Astrocyte (in vitro differentiated cells and primary cell): ENCODE measurements around the gene SPG21. TPM values are rescaled to one million over a fixed set of nuclear protein-coding genes. Genes with fewer than 3 reads are reported as not detected.

Source experiments
- DNase-seq: peaks from one replicate; pipeline ENCODE4 v3.0.0-alpha.2; 2010; ENCODE audit warnings: low read depth
- FAIRE-seq: peaks from 2 replicates; lab custom pipeline; 2011; peaks lifted over from hg19 to GRCh38; lab: Jason Lieb, UNC
- H2AFZ ChIP-seq: 2 replicates; pipeline ENCODE4 v1.6.0; 2012; ENCODE audit warnings: low read depth, low read length, inconsistent platforms
- H3K27ac ChIP-seq: 2 replicates; pipeline ENCODE4 v1.5.1; 2011; ENCODE audit warnings: low read depth, low read length, inconsistent platforms
- H3K27me3 ChIP-seq: 2 replicates; pipeline ENCODE4 v1.6.0; 2011; ENCODE audit warnings: low read length, inconsistent platforms; ENCODE audit not compliant: insufficient read depth
- H3K36me3 ChIP-seq: 2 replicates; pipeline ENCODE4 v1.5.1; 2011; ENCODE audit warnings: low read length, inconsistent platforms; ENCODE audit not compliant: insufficient read depth
- H3K4me1 ChIP-seq: 2 replicates; pipeline ENCODE4 v1.5.1; 2011; ENCODE audit warnings: low read length, inconsistent platforms; ENCODE audit not compliant: insufficient read depth
- H3K4me2 ChIP-seq: 2 replicates; pipeline ENCODE4 v1.6.0; 2012; ENCODE audit warnings: low read length, inconsistent platforms
- H3K4me3 ChIP-seq: 2 replicates; pipeline ENCODE4 v1.5.1; 2011; ENCODE audit warnings: low read depth, mild to moderate bottlenecking, low read length, inconsistent platforms; ENCODE audit not compliant: insufficient read depth
- H3K79me2 ChIP-seq: 2 replicates; pipeline ENCODE4 v1.6.0; 2012; ENCODE audit warnings: mild to moderate bottlenecking, low read length, inconsistent platforms; ENCODE audit not compliant: insufficient read depth
- H3K9ac ChIP-seq: 2 replicates; pipeline ENCODE4 v1.6.0; 2012; ENCODE audit warnings: mild to moderate bottlenecking, low read length, inconsistent platforms
- H3K9me3 ChIP-seq: 2 replicates; pipeline ENCODE4 v1.5.1; 2012; ENCODE audit warnings: low read depth, mild to moderate bottlenecking, low read length, inconsistent platforms; ENCODE audit not compliant: insufficient read depth
- H4K20me1 ChIP-seq: 2 replicates; pipeline ENCODE4 v1.6.0; 2012; ENCODE audit warnings: low read length, inconsistent platforms; ENCODE audit not compliant: insufficient read depth
- H3K27ac Mint-ChIP-seq: one replicate; pipeline ENCODE4 v1.8.0; 2021; ENCODE audit warnings: mild to moderate bottlenecking, mixed read lengths; ENCODE audit not compliant: unreplicated experiment
- H3K27me3 Mint-ChIP-seq: one replicate; pipeline ENCODE4 v1.8.0; 2021; ENCODE audit warnings: low read depth, mixed read lengths; ENCODE audit not compliant: unreplicated experiment
- H3K36me3 Mint-ChIP-seq: one replicate; pipeline ENCODE4 v1.8.0; 2021; ENCODE audit warnings: low read depth, mixed read lengths; ENCODE audit not compliant: unreplicated experiment
- H3K4me1 Mint-ChIP-seq: one replicate; pipeline ENCODE4 v1.8.0; 2021; ENCODE audit warnings: low read depth, mixed read lengths; ENCODE audit not compliant: unreplicated experiment
- H3K4me3 Mint-ChIP-seq: one replicate; pipeline ENCODE4 v1.8.0; 2021; ENCODE audit warnings: mild to moderate bottlenecking, moderate library complexity, mixed read lengths; ENCODE audit not compliant: unreplicated experiment
- H3K9me3 Mint-ChIP-seq: one replicate; pipeline ENCODE4 v1.8.0; 2021; ENCODE audit warnings: mild to moderate bottlenecking, mixed read lengths; ENCODE audit not compliant: unreplicated experiment
- EZH2 ChIP-seq: IDR thresholded peaks from 2 replicates; pipeline ENCODE4 v1.6.1; 2012; ENCODE audit warnings: mild to moderate bottlenecking, low read length, inconsistent platforms; ENCODE audit not compliant: insufficient read depth
- total RNA-seq: library from RNA; stranded (reverse); gene quantifications from 2 replicates; pipeline ENCODE4 v1.2.1, GENCODE V29; 2021
- TF ChIP-seq, protein P1 (sequence below): IDR thresholded peaks from 2 replicates; pipeline ENCODE4 v1.5.1; 2011; ENCODE audit warnings: low read depth, mild to moderate bottlenecking, inconsistent platforms, low read length, moderate library complexity; ENCODE audit not compliant: insufficient read depth

The SPG21 gene
- total RNA-seq, 1 donor from 2014 or later, result 60.2 TPM

DNA sequence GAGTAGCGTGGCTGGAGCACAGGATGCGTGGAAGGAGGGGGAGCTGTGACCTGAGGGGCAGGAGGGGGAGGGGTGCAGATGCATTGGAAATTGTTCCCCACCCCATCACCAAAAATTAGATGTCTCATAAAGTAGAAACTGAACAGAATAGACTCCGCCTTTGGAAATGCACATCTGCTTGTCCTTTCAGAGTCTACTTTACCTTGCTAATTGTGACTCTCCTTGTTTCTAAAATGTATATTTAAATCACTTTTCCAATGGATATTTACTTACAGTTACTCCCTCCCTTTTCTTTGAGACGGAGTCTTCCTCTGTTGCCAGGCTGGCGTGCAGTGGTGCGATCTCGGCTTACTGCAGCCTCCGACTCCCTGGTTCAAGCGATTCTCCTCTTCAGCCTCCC is 30.6 kb downstream of the SPG21 start:
- FAIRE-seq (no peak), DNase-seq (no peak)
- H3K79me2 ChIP-seq, result no peaks in the 10 kb centered on the region
- peaks cover 33% of the 10 kb centered on the region for H3K36me3 ChIP-seq
- H3K36me3 Mint-ChIP-seq, result peaks cover 44% of the 10 kb centered on the region
- H3K4me2 ChIP-seq, result no peak overlapping the region
- no peaks in the 10 kb centered on the region for H3K4me1 ChIP-seq
- no peaks in the 10 kb centered on the region for H3K9me3 ChIP-seq
- H3K9me3 Mint-ChIP-seq, result no peaks in the 10 kb centered on the region
- H3K4me1 Mint-ChIP-seq, result no peaks in the 10 kb centered on the region
- no peaks in the 10 kb centered on the region for H3K27me3 Mint-ChIP-seq
- H3K27ac ChIP-seq, result no peak overlapping the region
- H2AFZ ChIP-seq, result no peak overlapping the region
- no peak overlapping the region for H3K9ac ChIP-seq
- no peaks in the 10 kb centered on the region for H3K27me3 ChIP-seq
- no peak overlapping the region for H3K4me3 Mint-ChIP-seq
- H3K4me3 ChIP-seq, result no peak overlapping the region
- H3K27ac Mint-ChIP-seq, result no peak overlapping the region
- H4K20me1 ChIP-seq, result no peaks in the 10 kb centered on the region
- TF ChIP-seq EZH2, result no peak
- TF ChIP-seq, protein P1, sequence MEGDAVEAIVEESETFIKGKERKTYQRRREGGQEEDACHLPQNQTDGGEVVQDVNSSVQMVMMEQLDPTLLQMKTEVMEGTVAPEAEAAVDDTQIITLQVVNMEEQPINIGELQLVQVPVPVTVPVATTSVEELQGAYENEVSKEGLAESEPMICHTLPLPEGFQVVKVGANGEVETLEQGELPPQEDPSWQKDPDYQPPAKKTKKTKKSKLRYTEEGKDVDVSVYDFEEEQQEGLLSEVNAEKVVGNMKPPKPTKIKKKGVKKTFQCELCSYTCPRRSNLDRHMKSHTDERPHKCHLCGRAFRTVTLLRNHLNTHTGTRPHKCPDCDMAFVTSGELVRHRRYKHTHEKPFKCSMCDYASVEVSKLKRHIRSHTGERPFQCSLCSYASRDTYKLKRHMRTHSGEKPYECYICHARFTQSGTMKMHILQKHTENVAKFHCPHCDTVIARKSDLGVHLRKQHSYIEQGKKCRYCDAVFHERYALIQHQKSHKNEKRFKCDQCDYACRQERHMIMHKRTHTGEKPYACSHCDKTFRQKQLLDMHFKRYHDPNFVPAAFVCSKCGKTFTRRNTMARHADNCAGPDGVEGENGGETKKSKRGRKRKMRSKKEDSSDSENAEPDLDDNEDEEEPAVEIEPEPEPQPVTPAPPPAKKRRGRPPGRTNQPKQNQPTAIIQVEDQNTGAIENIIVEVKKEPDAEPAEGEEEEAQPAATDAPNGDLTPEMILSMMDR, result no peak

- Histone ChIP-seq H4K20me1 (no peaks in the 10 kb centered on the region), H3K4me3 (no peak overlapping the region), H3K4me1 (no peaks in the 10 kb centered on the region), H3K36me3 (peaks cover 12% of the 10 kb centered on the region), H3K79me2 (no peaks in the 10 kb centered on the region), H3K9ac (no peak overlapping the region), H3K27ac (no peak overlapping the region), H3K4me2 (no peak overlapping the region), H2AFZ (no peak overlapping the region), H3K27me3 (no peaks in the 10 kb centered on the region), H3K9me3 (no peaks in the 10 kb centered on the region)
- FAIRE-seq (no peak), DNase-seq (no peak)
- no peak overlapping the region for H3K4me3 Mint-ChIP-seq
- no peaks in the 10 kb centered on the region for H3K27me3 Mint-ChIP-seq
- no peaks in the 10 kb centered on the region for H3K9me3 Mint-ChIP-seq
- no peaks in the 10 kb centered on the region for H3K4me1 Mint-ChIP-seq
- no peak for TF ChIP-seq EZH2
- TF ChIP-seq, protein P1, result no peak
- peaks cover 21% of the 10 kb centered on the region for H3K36me3 Mint-ChIP-seq
- H3K27ac Mint-ChIP-seq, result no peak overlapping the region
Observed at GRCh38 chr15:64954395-64954794, 35.3 kb downstream of the SPG21 start.

GRCh38 chr15:64951777-64952418 is 37.8 kb downstream of the SPG21 start:
- Histone ChIP-seq H3K27me3 (no peaks in the 10 kb centered on the region), H2AFZ (no peak overlapping the region), H3K4me2 (no peak overlapping the region), H3K4me1 (no peaks in the 10 kb centered on the region), H3K36me3 (peaks cover 6% of the 10 kb centered on the region), H4K20me1 (no peaks in the 10 kb centered on the region), H3K9ac (no peak overlapping the region), H3K9me3 (no peaks in the 10 kb centered on the region), H3K79me2 (no peaks in the 10 kb centered on the region), H3K4me3 (no peak overlapping the region), H3K27ac (no peak overlapping the region)
- no peaks in the 10 kb centered on the region for H3K9me3 Mint-ChIP-seq
- DNase-seq, result no peak
- no peak for FAIRE-seq
- no peak overlapping the region for H3K27ac Mint-ChIP-seq
- no peaks in the 10 kb centered on the region for H3K27me3 Mint-ChIP-seq
- H3K36me3 Mint-ChIP-seq, result peaks cover 18% of the 10 kb centered on the region
- no peak overlapping the region for H3K4me3 Mint-ChIP-seq
- H3K4me1 Mint-ChIP-seq, result no peaks in the 10 kb centered on the region
- TF ChIP-seq, protein P1, result no peak
- no peak for TF ChIP-seq EZH2
